Measurements from ENCODE around the gene LYL1. TPM values are rescaled to one million over a fixed set of nuclear protein-coding genes. Genes with fewer than 3 reads are reported as not detected.

Gene LYL1
- total RNA-seq, 3 donors from 2014 or later: 1.7 to 7.6 (median 4.7) TPM

- Histone ChIP-seq H3K4me3 (no peak overlapping the region), H3K4me1 (ENCODE audit: low read depth) (peaks cover 31% of the 10 kb centered on the region), H3K36me3 (ENCODE audit: low read depth) (no peaks in the 10 kb centered on the region), H3K9me3 (no peaks in the 10 kb centered on the region)
- intact Hi-C loops (cut with DNase I, micrococcal nuclease): no loop called here
- TF ChIP-seq CTCF (IDR thresholded peaks at IDR 0.05): no peak
- no peak for ATAC-seq
- peak in 2 of 3 donors; percentile 35 to 68 for DNase-seq
Observed at GRCh38 chr19:13100841-13101589, 1.6 kb downstream of the LYL1 start.

GRCh38 chr19:13100031-13100588 is 2.5 kb downstream of the LYL1 start:
- intact Hi-C loops (cut with DNase I, micrococcal nuclease): no loop called here
- Histone ChIP-seq H3K4me3 (no peak overlapping the region), H3K36me3 (ENCODE audit: low read depth) (no peaks in the 10 kb centered on the region), H3K4me1 (ENCODE audit: low read depth) (peaks cover 34% of the 10 kb centered on the region), H3K9me3 (no peaks in the 10 kb centered on the region)
- no peak for TF ChIP-seq CTCF (IDR thresholded peaks at IDR 0.05)
- no peak for ATAC-seq
- DNase-seq: peak in 1 of 3 donors; percentile 25

- TF ChIP-seq CTCF (IDR thresholded peaks at IDR 0.05): no peak
- Histone ChIP-seq H3K36me3 (ENCODE audit: low read depth) (no peaks in the 10 kb centered on the region), H3K9me3 (no peaks in the 10 kb centered on the region), H3K4me3 (no peak overlapping the region), H3K4me1 (ENCODE audit: low read depth) (peaks cover 39% of the 10 kb centered on the region)
- DNase-seq: peak; percentile 83 to 94 (median 86)
- peak; percentile 78 for ATAC-seq
- intact Hi-C loops (cut with DNase I, micrococcal nuclease): loop anchor here in 1 of 2 donors (10.0 kb wide), 1 partner anchor 115 kb away; no protein-coding TSS in a partner anchor
Observed at GRCh38 chr19:13099073-13099999, 3.3 kb downstream of the LYL1 start.

GRCh38 chr19:13098277-13099072 is 4.2 kb downstream of the LYL1 start:
- no peak overlapping the region for H3K4me3 ChIP-seq
- intact Hi-C loops (cut with DNase I, micrococcal nuclease): loop anchor here in 1 of 2 donors (10.0 kb wide), 1 partner anchor 114 kb away; no protein-coding TSS in a partner anchor
- H3K36me3 ChIP-seq (ENCODE audit: low read depth): no peaks in the 10 kb centered on the region
- H3K9me3 ChIP-seq: no peaks in the 10 kb centered on the region
- no peak for TF ChIP-seq CTCF (IDR thresholded peaks at IDR 0.05)
- peaks cover 46% of the 10 kb centered on the region for H3K4me1 ChIP-seq (ENCODE audit: low read depth)
- DNase-seq (peak; percentile 43 to 72 (median 62)), ATAC-seq (peak; percentile 35)
